Breast epithelium (tissue), 4 donors: ENCODE data around the gene ANKIB1. TPM values are rescaled to one million over a fixed set of nuclear protein-coding genes. Genes with fewer than 3 reads are reported as not detected.
"Not testable (repeated sequence)": the region's sequence is repeated elsewhere in the genome, so short reads cannot be mapped to it uniquely, and the experiment has no call there.

Experiments
- DNase-seq, 2 donors: peaks; one replicate each; pipeline ENCODE4 v3.0.0-alpha.2; 2019; ENCODE audit warnings: low spot score in 2 of 2
- H3K27ac ChIP-seq, 2 donors: fragments of 200-600 bp; sonication (generic) in 1 of 2; one replicate each; pipeline ENCODE4 v1.5.1; 2016 to 2019; ENCODE audit warnings: mild to moderate bottlenecking in 1 of 2
- H3K27me3 ChIP-seq, 2 donors: fragments of 200-600 bp; sonication (generic) in 1 of 2; one replicate each; pipeline versions ENCODE4 v1.5.1 to v1.6.0; 2017 to 2019; ENCODE audit warnings: control low read depth in 1 of 2, mild to moderate bottlenecking in 1 of 2
- H3K36me3 ChIP-seq: fragments of 200-600 bp; one replicate; pipeline ENCODE4 v1.5.1; 2019
- H3K4me1 ChIP-seq, 2 donors: fragments of 200-600 bp; sonication (generic); one replicate each; pipeline ENCODE4 v1.5.1; 2016 to 2019; ENCODE audit warnings: control low read depth in 1 of 2
- H3K4me3 ChIP-seq, 3 donors: fragments of 200-600 bp; sonication (generic); 1 replicate in 2 of 3; 2 replicates in 1 of 3; pipeline ENCODE4 v1.5.1; 2016 to 2019; ENCODE audit warnings: mild to moderate bottlenecking in 3 of 3, moderate library complexity in 2 of 3
- H3K9me3 ChIP-seq, 2 donors: fragments of 200-600 bp; sonication (generic) in 1 of 2; one replicate each; pipeline ENCODE4 v1.5.1; 2016 to 2019; ENCODE audit warnings: control low read depth in 1 of 2
- CTCF ChIP-seq, 3 donors: fragments of 450-650 bp; IDR thresholded peaks; one replicate each; pipeline ENCODE4 v1.5.1; 2016 to 2017; ENCODE audit warnings: antibody characterized with exemption in 3 of 3, mild to moderate bottlenecking in 3 of 3, moderate library complexity in 3 of 3
- POLR2A ChIP-seq: fragments of 450-650 bp; IDR thresholded peaks from one replicate; pipeline ENCODE4 v1.6.1; 2016; ENCODE audit warnings: antibody characterized with exemption, mild to moderate bottlenecking, moderate library complexity
- POLR2AphosphoS5 ChIP-seq, 3 donors: sonication (generic); formaldehyde crosslinking; IDR thresholded peaks; one replicate each; pipeline ENCODE4 v1.6.1; 2017; ENCODE audit warnings: antibody characterized with exemption in 3 of 3
- intact Hi-C: fragments of 100-400 bp; cut with DNase I; formaldehyde crosslinking; loops from one replicate; pipeline ENCODE4 v1.15.1; 2023; ENCODE audit warnings: low total_unique reads
- total RNA-seq, 3 donors: library from RNA; depleted of rRNA; stranded (reverse); fragments of >200 nt; gene quantifications; one replicate each; pipeline ENCODE4 v1.1.0, GENCODE V29; 2016

The ANKIB1 gene
- total RNA-seq, 3 donors from 2014 or later, result 51.8 to 61.3 (median 54.2) TPM

- TF ChIP-seq POLR2AphosphoS5 (IDR thresholded peaks at IDR 0.05) (no peak), CTCF (IDR thresholded peaks at IDR 0.05) (no peak), POLR2A (no peak)
- no peaks in the 10 kb centered on the region for H3K4me1 ChIP-seq
- intact Hi-C loops, result no loop called here
These were observed 154.2 kb downstream of the ANKIB1 start for GRCh38 chr7:92400013-92400412.

GRCh38 chr7:92402920-92403759, 157.4 kb downstream of the ANKIB1 start:
- no peaks in the 10 kb centered on the region for H3K36me3 ChIP-seq
- DNase-seq, result no peak
- no peak overlapping the region for H3K27ac ChIP-seq
- no peak for TF ChIP-seq CTCF (IDR thresholded peaks at IDR 0.05)
- no peak for TF ChIP-seq POLR2AphosphoS5 (IDR thresholded peaks at IDR 0.05)
- no peak for TF ChIP-seq POLR2A
- H3K9me3 ChIP-seq, result no peaks in the 10 kb centered on the region
- no peaks in the 10 kb centered on the region for H3K4me1 ChIP-seq
- intact Hi-C loops, result loop anchor here (2.0 kb wide), 1 partner anchor 78 kb away; no protein-coding TSS in a partner anchor
- H3K27me3 ChIP-seq, result no peaks in the 10 kb centered on the region
- no peak overlapping the region for H3K4me3 ChIP-seq

More at GRCh38 chr7:92400013-92400412, 154.2 kb downstream of the ANKIB1 start:
- H3K9me3 ChIP-seq, result no peaks in the 10 kb centered on the region
- H3K27me3 ChIP-seq, result no peaks in the 10 kb centered on the region
- H3K36me3 ChIP-seq, result no peaks in the 10 kb centered on the region
- no peak overlapping the region for H3K27ac ChIP-seq
- no peak overlapping the region for H3K4me3 ChIP-seq
- no peak for DNase-seq

- no peak for TF ChIP-seq CTCF (IDR thresholded peaks at IDR 0.05)
- TF ChIP-seq POLR2AphosphoS5 (IDR thresholded peaks at IDR 0.05), result no peak
- TF ChIP-seq POLR2A, result no peak
- H3K4me1 ChIP-seq, result no peaks in the 10 kb centered on the region
- DNase-seq, result no peak
- H3K36me3 ChIP-seq, result no peaks in the 10 kb centered on the region
- intact Hi-C loops, result loop anchor here (2.0 kb wide), 1 partner anchor 79 kb away; no protein-coding TSS in a partner anchor
- H3K9me3 ChIP-seq, result no peaks in the 10 kb centered on the region
- no peak overlapping the region for H3K27ac ChIP-seq
- no peaks in the 10 kb centered on the region for H3K27me3 ChIP-seq
- no peak overlapping the region for H3K4me3 ChIP-seq
These were observed 157.9 kb downstream of the ANKIB1 start for GRCh38 chr7:92403760-92404074.

GRCh38 chr7:92404170-92404614, 158.4 kb downstream of the ANKIB1 start:
- Histone ChIP-seq H3K27ac (no peak overlapping the region), H3K9me3 (no peaks in the 10 kb centered on the region), H3K4me1 (no peaks in the 10 kb centered on the region), H3K4me3 (no peak overlapping the region), H3K27me3 (no peaks in the 10 kb centered on the region), H3K36me3 (no peaks in the 10 kb centered on the region)
- TF ChIP-seq POLR2A, result no peak
- TF ChIP-seq POLR2AphosphoS5 (IDR thresholded peaks at IDR 0.05), result no peak
- no peak for TF ChIP-seq CTCF (IDR thresholded peaks at IDR 0.05)
- DNase-seq, result no peak
- intact Hi-C loops, result no loop called here

GRCh38 chr7:92409357-92409756, 163.6 kb downstream of the ANKIB1 start:
- no peaks in the 10 kb centered on the region for H3K9me3 ChIP-seq
- DNase-seq, result no peak
- no peaks in the 10 kb centered on the region for H3K27me3 ChIP-seq
- H3K4me3 ChIP-seq, result no peak overlapping the region
- H3K27ac ChIP-seq, result no peak overlapping the region
- intact Hi-C loops, result no loop called here
- TF ChIP-seq CTCF (IDR thresholded peaks at IDR 0.05) (no peak), POLR2A (no peak), POLR2AphosphoS5 (IDR thresholded peaks at IDR 0.05) (no peak)
- H3K4me1 ChIP-seq, result no peaks in the 10 kb centered on the region
- H3K36me3 ChIP-seq, result no peaks in the 10 kb centered on the region

- intact Hi-C loops, H3K27me3 ChIP-seq, H3K27ac ChIP-seq, H3K4me3 ChIP-seq, H3K4me1 ChIP-seq, DNase-seq, H3K9me3 ChIP-seq, H3K36me3 ChIP-seq: not testable (repeated sequence)
These were observed 164.4 kb downstream of the ANKIB1 start for GRCh38 chr7:92410162-92410561.
